Spleen (tissue), 7 donors: Measurements from ENCODE around the gene CS.

ENCODE experiments used
- POLR2A ChIP-seq, 3 donors: fragments of 450-650 bp; IDR thresholded peaks; one replicate each; pipeline ENCODE4 v1.5.1; 2017; ENCODE audit warnings: antibody characterized with exemption in 3 of 3, mild to moderate bottlenecking in 1 of 3
- POLR2AphosphoS5 ChIP-seq, 3 donors: sonication (generic); formaldehyde crosslinking; IDR thresholded peaks; one replicate each; pipeline ENCODE4 v1.5.1; 2017; ENCODE audit warnings: antibody characterized with exemption in 3 of 3
- TF ChIP-seq, protein P1 (sequence below), 11 experiments: fragments of 200-600 bp in 7 of 11; fragments of 450-650 bp in 4 of 11; sonication (generic) in 4 of 11; IDR thresholded peaks in 8 of 11; conservative IDR thresholded peaks in 3 of 11; 1 replicate in 7 of 11; 2 replicates in 4 of 11; pipeline versions ENCODE4 v1.4.0 to v1.8.0; 2016 to 2021; ENCODE audit warnings: antibody characterized with exemption in 11 of 11, inconsistent platforms in 4 of 11, mild to moderate bottlenecking in 1 of 11
- donor health status: DM: no; HTN: no; CAD: no; lungs with moderate emphysema.
- donor health status: DM: no; HTN: no; CAD: no.
- donor health status: DM: no; HTN: no; CAD: no.

- TF ChIP-seq, protein P1, sequence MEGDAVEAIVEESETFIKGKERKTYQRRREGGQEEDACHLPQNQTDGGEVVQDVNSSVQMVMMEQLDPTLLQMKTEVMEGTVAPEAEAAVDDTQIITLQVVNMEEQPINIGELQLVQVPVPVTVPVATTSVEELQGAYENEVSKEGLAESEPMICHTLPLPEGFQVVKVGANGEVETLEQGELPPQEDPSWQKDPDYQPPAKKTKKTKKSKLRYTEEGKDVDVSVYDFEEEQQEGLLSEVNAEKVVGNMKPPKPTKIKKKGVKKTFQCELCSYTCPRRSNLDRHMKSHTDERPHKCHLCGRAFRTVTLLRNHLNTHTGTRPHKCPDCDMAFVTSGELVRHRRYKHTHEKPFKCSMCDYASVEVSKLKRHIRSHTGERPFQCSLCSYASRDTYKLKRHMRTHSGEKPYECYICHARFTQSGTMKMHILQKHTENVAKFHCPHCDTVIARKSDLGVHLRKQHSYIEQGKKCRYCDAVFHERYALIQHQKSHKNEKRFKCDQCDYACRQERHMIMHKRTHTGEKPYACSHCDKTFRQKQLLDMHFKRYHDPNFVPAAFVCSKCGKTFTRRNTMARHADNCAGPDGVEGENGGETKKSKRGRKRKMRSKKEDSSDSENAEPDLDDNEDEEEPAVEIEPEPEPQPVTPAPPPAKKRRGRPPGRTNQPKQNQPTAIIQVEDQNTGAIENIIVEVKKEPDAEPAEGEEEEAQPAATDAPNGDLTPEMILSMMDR (IDR thresholded peaks at IDR 0.05 in 8 of 11, conservative IDR thresholded peaks at IDR 0.05 in 3 of 11), result no peak
- TF ChIP-seq POLR2A (IDR thresholded peaks at IDR 0.05) (no peak), POLR2AphosphoS5 (IDR thresholded peaks at IDR 0.05) (no peak)
Observed at GRCh38 chr12:56230432-56231183, 69.5 kb downstream of the CS start.
